K562 (cell line): ENCODE results near the gene CS. TPM values are rescaled to one million over a fixed set of nuclear protein-coding genes. Genes with fewer than 3 reads are reported as not detected.
A peak's percentile ranks its signal among the peaks of the same experiment; 100 is the strongest.

Experiments used
- DMBX1 ChIP-seq: fragments of 250-450 bp; sonication (Bioruptor Pico); IDR thresholded peaks from 2 replicates; pipeline ENCODE4 v1.8.0; 2022; ENCODE audit warnings: inconsistent platforms, mild to moderate bottlenecking, moderate library complexity, borderline replicate concordance
- ETV6 ChIP-seq, 3 experiments: fragments of 150-350 bp in 1 of 3; sonication (generic) in 1 of 3; formaldehyde crosslinking in 1 of 3; IDR thresholded peaks; 2 replicates each; pipeline versions ENCODE4 v1.6.1 to v1.8.0; 2014 to 2022; ENCODE audit warnings: borderline replicate concordance in 2 of 3, low read depth in 2 of 3, antibody characterized with exemption in 1 of 3, low read length in 1 of 3, mild to moderate bottlenecking in 1 of 3, missing genetic modification reagents in 1 of 3
- ILK ChIP-seq: fragments of 450-650 bp; IDR thresholded peaks from 2 replicates; pipeline ENCODE4 v1.6.1; 2016; ENCODE audit warnings: missing genetic modification characterization, low read depth, mild to moderate bottlenecking, missing compliant biosample characterization, moderate library complexity, borderline replicate concordance
- KDM2B ChIP-seq: fragments of 250-450 bp; sonication (Bioruptor Pico); IDR thresholded peaks from 2 replicates; pipeline ENCODE4 v1.8.0; 2021; ENCODE audit warnings: mild to moderate bottlenecking, moderate library complexity
- KLF16 ChIP-seq: IDR thresholded peaks from 2 replicates; pipeline ENCODE4 v1.6.1; 2016; ENCODE audit warnings: antibody characterized with exemption
- LARP7 ChIP-seq: fragments of 450-650 bp; IDR thresholded peaks from 2 replicates; pipeline ENCODE4 v1.6.1; 2016
- MYNN ChIP-seq, 2 experiments: sonication (generic); formaldehyde crosslinking in 1 of 2; IDR thresholded peaks; 2 replicates each; pipeline versions ENCODE4 v1.5.0 to v1.6.1; 2016 to 2020; ENCODE audit warnings: antibody characterized with exemption in 1 of 2, missing genetic modification reagents in 1 of 2
- NUFIP1 ChIP-seq: fragments of 450-650 bp; IDR thresholded peaks from 2 replicates; pipeline ENCODE4 v1.6.1; 2018; ENCODE audit not compliant: partially characterized antibody
- PML ChIP-seq: IDR thresholded peaks from 2 replicates; pipeline ENCODE4 v1.6.1; 2012; ENCODE audit warnings: low read length, inconsistent platforms
- RFX5 ChIP-seq: IDR thresholded peaks from 2 replicates; pipeline ENCODE4 v1.6.1; 2011; ENCODE audit warnings: low read depth, mild to moderate bottlenecking, improper control_type of control experiment, low read length
- SNAPC5 ChIP-seq: fragments of 250-450 bp; sonication (Bioruptor Pico); IDR thresholded peaks from 2 replicates; pipeline ENCODE4 v1.8.0; 2021; ENCODE audit warnings: moderate library complexity, mild to moderate bottlenecking, inconsistent platforms
- TBL1XR1 ChIP-seq, 2 experiments: IDR thresholded peaks; 2 replicates each; pipeline ENCODE4 v1.6.1; 2012; ENCODE audit warnings: improper control_type of control experiment in 2 of 2, low read length in 2 of 2, mild to moderate bottlenecking in 1 of 2
- TRIM25 ChIP-seq: fragments of 450-650 bp; IDR thresholded peaks from 2 replicates; pipeline ENCODE4 v1.7.0; 2016; ENCODE audit warnings: borderline replicate concordance
- TRIM28 ChIP-seq: fragments of 450-650 bp; IDR thresholded peaks from 2 replicates; pipeline ENCODE4 v1.6.1; 2017
- TSHZ1 ChIP-seq: fragments of 250-450 bp; sonication (Bioruptor Pico); IDR thresholded peaks from 2 replicates; pipeline ENCODE4 v1.4.0; 2020; ENCODE audit warnings: mild to moderate bottlenecking, moderate library complexity
- XRCC4 ChIP-seq: IDR thresholded peaks from one replicate; pipeline ENCODE4 v1.6.1; 2011; ENCODE audit not compliant: insufficient read depth, insufficient read length; ENCODE audit errors: extremely low read depth
- ZBTB1 ChIP-seq: sonication (generic); formaldehyde crosslinking; IDR thresholded peaks from 2 replicates; pipeline ENCODE4 v1.8.1; 2023; ENCODE audit warnings: missing genetic modification reagents, low read depth, mild to moderate bottlenecking, borderline replicate concordance
- ZFP36 ChIP-seq: fragments of 150-350 bp; IDR thresholded peaks from 2 replicates; pipeline ENCODE4 v1.6.1; 2018; ENCODE audit warnings: low read length, low read depth; ENCODE audit not compliant: partially characterized antibody
- ZNF23 ChIP-seq: fragments of 250-450 bp; sonication (Bioruptor Pico); IDR thresholded peaks from 2 replicates; pipeline ENCODE4 v1.4.0; 2020; ENCODE audit warnings: mild to moderate bottlenecking
- ZNF354B ChIP-seq: fragments of 250-450 bp; sonication (Bioruptor Pico); IDR thresholded peaks from 2 replicates; pipeline ENCODE4 v1.4.0; 2020
- ZNF41 ChIP-seq: fragments of 250-450 bp; sonication (Bioruptor Pico); conservative IDR thresholded peaks from 2 replicates; pipeline ENCODE4 v1.4.0; 2020; ENCODE audit warnings: mild to moderate bottlenecking
- polyA plus RNA-seq, 8 experiments: library from polyadenylated mRNA; depleted of rRNA in 4 of 8; stranded (reverse) in 5 of 8; unstranded in 3 of 8; fragments of >200 nt; fragmentation: Nextera tagmentation in 2 of 8; fragmentation: Illumina TruSeq in 1 of 8; extraction: Ambion mirVana in 2 of 8; extraction: Trizol in 1 of 8; gene quantifications; 2 replicates each; pipeline versions ENCODE4 v1.2.1 to v1.2.3, GENCODE V29; 2011 to 2014; ENCODE audit warnings: inconsistent platforms in 1 of 8, missing spikeins in 1 of 8
- total RNA-seq, 7 experiments: library from RNA; depleted of rRNA in 6 of 7; stranded (reverse); fragments of >200 nt in 6 of 7; fragmentation: Illumina TruSeq in 2 of 7; extraction: Trizol in 2 of 7; gene quantifications; 2 replicates each; pipeline versions ENCODE4 v1.2.1 to v1.2.3, GENCODE V29; 2011 to 2021; ENCODE audit warnings: low replicate concordance in 1 of 7

CS gene
- total and polyA plus RNA-seq, 9 of the 15 experiments (the other 6 are each of a cell fraction or from before 2014, with no cell fraction given), result 99.9 to 390 (median 149) TPM

- TF ChIP-seq TSHZ1 (CRISPR knock-in tag) (no peak), ZNF41 (0 out of 2 replicates have a peak, but pooled peaks have one; percentile 19), TRIM28 (peak; percentile 42; the same call in 1 of the 2 replicates), KLF16 (peak; percentile 42; the same call in 1 of the 2 replicates), TBL1XR1 (IDR thresholded peaks at IDR 0.05; ENCODE audit: low read length in 2 of 2) (peak in 1 of 2 experiments; percentile 85; a peak in 2 of 4 replicates), SNAPC5 (CRISPR knock-in tag) (no peak), TRIM25 (no peak), RFX5 (no peak), DMBX1 (CRISPR knock-in tag) (0 out of 2 replicates have a peak, but pooled peaks have one; percentile 32), ETV6 (IDR thresholded peaks at IDR 0.05; ENCODE audit: borderline replicate concordance in 1 of 2, low read depth in 2 of 2, low read length in 1 of 2) (no peak), ETV6 (CRISPR knock-in tag; IDR thresholded peaks at IDR 0.05; ENCODE audit: borderline replicate concordance) (no peak), ZNF23 (CRISPR knock-in tag) (0 out of 2 replicates have a peak, but pooled peaks have one; percentile 7), NUFIP1 (peak; percentile 67), ZFP36 (no peak), PML (no peak), KDM2B (CRISPR knock-in tag) (no peak), MYNN (IDR thresholded peaks at IDR 0.05) (peak; percentile 34; the same call in 1 of the 2 replicates), MYNN (CRISPR knock-in tag; IDR thresholded peaks at IDR 0.05) (no peak), LARP7 (no peak), ZNF354B (CRISPR knock-in tag) (no peak), XRCC4 (no peak), ZBTB1 (CRISPR knock-in tag) (no peak), ILK (tag) (no peak)
Observed at GRCh38 chr12:56300644-56301464, 724 bp upstream of the CS start (continued).
